B cell (primary cell): Measurements from ENCODE around the gene CHKA. TPM values are rescaled to one million over a fixed set of nuclear protein-coding genes. Genes with fewer than 3 reads are reported as not detected.

Experiments
- ATAC-seq: fragments of 200-7000 bp; cut with Tn5 transposase; one replicate; pipeline ENCODE4 v1.10.0; 2021; ENCODE audit warnings: low read depth, mild to moderate bottlenecking, moderate number of reproducible peaks, moderate library complexity
- CTCF ChIA-PET: fragments of 350-600 bp; sonication (Branson Sonifier 250); formaldehyde crosslinking; loops from one replicate; lab custom pipeline; 2021; ENCODE audit warnings: antibody characterized with exemption, inconsistent platforms; lab: Charles Lee
- POLR2A ChIA-PET: fragments of 350-600 bp; sonication (Branson Sonifier 250); formaldehyde crosslinking; loops from one replicate; lab custom pipeline; 2021; ENCODE audit warnings: antibody characterized with exemption; lab: Charles Lee
- DNase-seq: peaks from one replicate; pipeline ENCODE4 v3.0.0; 2013
- H2AFZ ChIP-seq: 2 replicates; pipeline ENCODE4 v1.6.1; 2012; ENCODE audit warnings: mild to moderate bottlenecking, low read depth, low read length; ENCODE audit not compliant: insufficient read depth, poor library complexity, severe bottlenecking
- H3K27ac ChIP-seq, 2 donors: 1 replicate in 1 of 2; 2 replicates in 1 of 2; pipeline ENCODE4 v1.5.1; 2012 to 2013; ENCODE audit warnings: low read length in 2 of 2, mild to moderate bottlenecking in 2 of 2, moderate library complexity in 1 of 2
- H3K27me3 ChIP-seq, 4 experiments: fragments of 200-600 bp in 1 of 4; sonication (generic) in 1 of 4; replicated peaks in 1 of 4; 1 replicate in 2 of 4; 2 replicates in 2 of 4; pipeline versions ENCODE4 v1.6.1 to v1.7.0; 2013 to 2016; ENCODE audit warnings: low read length in 3 of 4, mild to moderate bottlenecking in 2 of 4, mixed read lengths in 1 of 4, moderate library complexity in 1 of 4; ENCODE audit not compliant: insufficient read depth in 4 of 4, control insufficient read depth in 3 of 4; ENCODE audit errors: control extremely low read depth in 1 of 4
- H3K36me3 ChIP-seq, 2 experiments: replicated peaks in 1 of 2; 1 replicate in 1 of 2; 2 replicates in 1 of 2; pipeline versions ENCODE4 v1.6.1 to v1.7.1; 2013; ENCODE audit warnings: low read length in 1 of 2; ENCODE audit not compliant: insufficient read depth in 2 of 2, control insufficient read depth in 1 of 2; ENCODE audit errors: control extremely low read depth in 1 of 2, extremely low read depth in 1 of 2
- H3K4me1 ChIP-seq, 2 donors: fragments of 200-600 bp in 1 of 2; sonication (generic) in 1 of 2; 1 replicate in 1 of 2; 2 replicates in 1 of 2; pipeline versions ENCODE4 v1.5.1 to v1.6.1; 2013 to 2017; ENCODE audit warnings: low read length in 2 of 2; ENCODE audit not compliant: control insufficient read depth in 2 of 2, insufficient read depth in 2 of 2
- H3K4me2 ChIP-seq: replicated peaks from 2 replicates; pipeline ENCODE3; 2012; ENCODE audit warnings: mild to moderate bottlenecking, low read depth, low read length; ENCODE audit not compliant: poor library complexity, severe bottlenecking
- H3K4me3 ChIP-seq, 5 experiments: fragments of 200-600 bp in 1 of 5; sonication (generic) in 1 of 5; 1 replicate in 3 of 5; 2 replicates in 2 of 5; pipeline versions ENCODE4 v1.5.1 to v1.7.0; 2011 to 2016; ENCODE audit warnings: low read length in 4 of 5, mild to moderate bottlenecking in 4 of 5, low read depth in 2 of 5, control low read depth in 1 of 5, moderate library complexity in 1 of 5; ENCODE audit not compliant: insufficient read depth in 1 of 5; ENCODE audit errors: control extremely low read depth in 1 of 5, extremely low read depth in 1 of 5
- H3K79me2 ChIP-seq: fragments of 200-600 bp; sonication (generic); one replicate; pipeline ENCODE4 v1.6.0; 2016; ENCODE audit warnings: low read length; ENCODE audit not compliant: control insufficient read depth, insufficient read depth
- H3K9ac ChIP-seq: fragments of 200-600 bp; sonication (generic); 2 replicates; pipeline ENCODE4 v1.6.1; 2017; ENCODE audit warnings: mild to moderate bottlenecking, low read length, moderate library complexity
- H3K9me3 ChIP-seq, 3 donors: one replicate each; pipeline versions ENCODE4 v1.6.1 to v1.7.1; 2013; ENCODE audit warnings: low read length in 2 of 3; ENCODE audit not compliant: control insufficient read depth in 2 of 3, insufficient read depth in 1 of 3; ENCODE audit errors: control extremely low read depth in 1 of 3
- H4K20me1 ChIP-seq: 2 replicates; pipeline ENCODE4 v1.6.0; 2012; ENCODE audit warnings: mild to moderate bottlenecking, low read length; ENCODE audit not compliant: insufficient read depth, control insufficient read depth, poor library complexity, severe bottlenecking
- H3K27ac Mint-ChIP-seq: one replicate; pipeline ENCODE4 v1.8.0; 2021; ENCODE audit warnings: mixed read lengths
- H3K27me3 Mint-ChIP-seq: one replicate; pipeline ENCODE4 v1.8.0; 2021; ENCODE audit warnings: mixed read lengths
- H3K4me1 Mint-ChIP-seq: one replicate; pipeline ENCODE4 v1.8.0; 2021; ENCODE audit warnings: mixed read lengths
- H3K4me3 Mint-ChIP-seq: one replicate; pipeline ENCODE4 v1.8.0; 2021; ENCODE audit warnings: mixed read lengths
- H3K9me3 Mint-ChIP-seq: one replicate; pipeline ENCODE4 v1.8.0; 2022; ENCODE audit warnings: mixed read lengths; ENCODE audit not compliant: insufficient read depth
- EZH2 ChIP-seq: IDR thresholded peaks from 2 replicates; pipeline ENCODE4 v1.6.1; 2012; ENCODE audit warnings: borderline replicate concordance, low read depth, mild to moderate bottlenecking, moderate library complexity, low read length; ENCODE audit not compliant: insufficient read depth, poor library complexity, severe bottlenecking
- WGBS: methylation state at CpG from one replicate; pipeline ENCODE4 v1.1.5; 2013; ENCODE audit warnings: missing lambda C conversion rate; ENCODE audit not compliant: insufficient coverage; 5-methylcytosine and 5-hydroxymethylcytosine counted together
- intact Hi-C: fragments of 100-400 bp; cut with micrococcal nuclease; formaldehyde crosslinking; loops from one replicate; pipeline ENCODE4 v1.10.0; 2022
- polyA plus RNA-seq: library from polyadenylated mRNA; depleted of rRNA; stranded (reverse); fragments of >200 nt; gene quantifications from 2 replicates; pipeline ENCODE4 v1.2.3, GENCODE V29; 2012
- total RNA-seq, 2 donors: library from RNA; stranded (reverse); fragments of 120-200 nt in 1 of 2; gene quantifications; 1 replicate in 1 of 2; 2 replicates in 1 of 2; pipeline versions ENCODE4 v1.2.3 to v1.2.4, GENCODE V29; 2013 to 2022
- TF ChIP-seq, protein P1 (sequence below): fragments of 200-600 bp; IDR thresholded peaks from one replicate; pipeline ENCODE4 v1.8.0; 2022; ENCODE audit warnings: antibody characterized with exemption, mild to moderate bottlenecking

Gene CHKA
- total and polyA plus RNA-seq, 2 donors (not counting 1 experiment from before 2014, with no cell fraction given) = 10.6 to 20.6 TPM

DNA sequence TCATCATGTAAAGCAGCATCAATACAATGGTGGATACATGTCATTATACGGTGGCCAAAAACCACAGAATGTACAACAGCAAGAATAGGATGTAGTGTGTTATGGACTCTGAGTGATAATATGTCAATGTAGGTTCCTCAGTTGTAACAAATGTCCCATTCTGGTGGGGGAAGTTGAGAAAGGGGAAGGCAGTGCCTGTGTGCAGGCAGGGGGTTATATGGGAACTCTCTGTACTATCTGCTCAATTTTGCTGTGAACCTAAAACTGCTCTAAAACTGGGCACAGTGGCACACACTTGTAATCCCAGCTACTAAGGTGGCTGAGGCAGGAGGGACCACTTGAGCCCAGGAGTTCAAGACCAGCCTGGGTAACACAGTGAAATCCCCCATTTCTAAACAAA is 5.9 kb downstream of the CHKA start:
- Histone ChIP-seq H4K20me1 (no peaks in the 10 kb centered on the region), H3K9ac (no peak overlapping the region), H3K4me1 (peaks cover 16 to 20% of the 10 kb centered on the region in 2 donors), H2AFZ (no peak overlapping the region), H3K9me3 (no peaks in the 10 kb centered on the region), H3K79me2 (peaks cover 57% of the 10 kb centered on the region), H3K4me2 (no peak overlapping the region), H3K4me3 (no peak overlapping the region), H3K27me3 (no peaks in the 10 kb centered on the region), H3K36me3 (no peaks in the 10 kb centered on the region), H3K27ac (no peak overlapping the region)
- Mint-ChIP-seq H3K27ac (no peak overlapping the region), H3K4me1 (peaks cover 24% of the 10 kb centered on the region), H3K4me3 (no peak overlapping the region), H3K9me3 (no peaks in the 10 kb centered on the region), H3K27me3 (no peaks in the 10 kb centered on the region)
- ATAC-seq (no peak), DNase-seq (no peak)
- WGBS = 50% methylated on average over 1 of the region's 1 CpG
- no peak for TF ChIP-seq EZH2
- ChIA-PET CTCF (no interaction called here), POLR2A (interaction anchor here (0.6 kb wide), 1 partner anchor 1660 kb away, joined by 6 read pairs; no protein-coding TSS in a partner anchor)
- intact Hi-C loops = no loop called here

DNA sequence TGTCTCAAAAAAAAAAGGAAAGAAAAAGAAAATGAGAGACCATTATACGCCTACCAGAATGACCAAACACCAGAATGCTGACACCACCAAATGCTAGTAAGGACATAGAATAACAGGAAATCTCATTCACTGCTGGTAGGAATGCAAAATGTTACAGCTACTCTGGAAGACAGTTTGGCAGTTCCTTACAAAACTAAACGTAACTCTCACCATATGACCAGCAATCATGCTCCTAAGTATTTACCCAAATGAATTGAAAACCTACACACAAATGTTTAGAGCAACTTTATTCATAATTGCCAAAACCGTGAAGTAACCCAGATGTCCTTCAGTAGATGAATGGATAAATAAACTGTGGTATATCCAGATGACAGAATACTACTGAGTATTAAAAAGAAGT is 7.2 kb downstream of the CHKA start:
- H4K20me1 ChIP-seq = no peaks in the 10 kb centered on the region
- no peak overlapping the region for H3K4me3 ChIP-seq
- no peak overlapping the region for H3K27ac ChIP-seq
- H3K9ac ChIP-seq = no peak overlapping the region
- CTCF ChIA-PET = no interaction called here
- H3K27me3 ChIP-seq = no peaks in the 10 kb centered on the region
- H3K4me2 ChIP-seq = no peak overlapping the region
- WGBS = no CpG with 5 or more reads among the region's 3 CpGs
- no peak for ATAC-seq
- intact Hi-C loops = no loop called here
- TF ChIP-seq, protein P1, sequence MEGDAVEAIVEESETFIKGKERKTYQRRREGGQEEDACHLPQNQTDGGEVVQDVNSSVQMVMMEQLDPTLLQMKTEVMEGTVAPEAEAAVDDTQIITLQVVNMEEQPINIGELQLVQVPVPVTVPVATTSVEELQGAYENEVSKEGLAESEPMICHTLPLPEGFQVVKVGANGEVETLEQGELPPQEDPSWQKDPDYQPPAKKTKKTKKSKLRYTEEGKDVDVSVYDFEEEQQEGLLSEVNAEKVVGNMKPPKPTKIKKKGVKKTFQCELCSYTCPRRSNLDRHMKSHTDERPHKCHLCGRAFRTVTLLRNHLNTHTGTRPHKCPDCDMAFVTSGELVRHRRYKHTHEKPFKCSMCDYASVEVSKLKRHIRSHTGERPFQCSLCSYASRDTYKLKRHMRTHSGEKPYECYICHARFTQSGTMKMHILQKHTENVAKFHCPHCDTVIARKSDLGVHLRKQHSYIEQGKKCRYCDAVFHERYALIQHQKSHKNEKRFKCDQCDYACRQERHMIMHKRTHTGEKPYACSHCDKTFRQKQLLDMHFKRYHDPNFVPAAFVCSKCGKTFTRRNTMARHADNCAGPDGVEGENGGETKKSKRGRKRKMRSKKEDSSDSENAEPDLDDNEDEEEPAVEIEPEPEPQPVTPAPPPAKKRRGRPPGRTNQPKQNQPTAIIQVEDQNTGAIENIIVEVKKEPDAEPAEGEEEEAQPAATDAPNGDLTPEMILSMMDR = no peak
- TF ChIP-seq EZH2 = no peak
- H3K9me3 ChIP-seq = no peaks in the 10 kb centered on the region
- Mint-ChIP-seq H3K9me3 (no peaks in the 10 kb centered on the region), H3K4me3 (no peak overlapping the region), H3K27ac (no peak overlapping the region), H3K27me3 (no peaks in the 10 kb centered on the region), H3K4me1 (peaks cover 19% of the 10 kb centered on the region)
- H3K4me1 ChIP-seq = peaks cover 7% of the 10 kb centered on the region in 2 donors
- H3K79me2 ChIP-seq = peaks cover 66% of the 10 kb centered on the region
- no peak overlapping the region for H2AFZ ChIP-seq
- H3K36me3 ChIP-seq = no peaks in the 10 kb centered on the region
- POLR2A ChIA-PET = no interaction called here
- DNase-seq = no peak
